GM12892 (cell line): ENCODE data around the gene CNGA3.

Experiments
- POLR2A ChIP-seq: IDR thresholded peaks from 2 replicates; pipeline ENCODE4 v1.6.1; 2011; ENCODE audit warnings: low read depth, low read length, control low read depth
- TAF1 ChIP-seq: IDR thresholded peaks from 2 replicates; pipeline ENCODE4 v1.6.1; 2011; ENCODE audit warnings: low read depth, mild to moderate bottlenecking, control low read depth, low read length, borderline replicate concordance

- TF ChIP-seq TAF1 (no peak), POLR2A (no peak)
These were observed 96.2 kb downstream of the CNGA3 start for GRCh38 chr2:98442488-98442887.
